Measurements from ENCODE around the gene CECR2.
"Not testable (repeated sequence)": the region's sequence is repeated elsewhere in the genome, so short reads cannot be mapped to it uniquely, and the experiment has no call there.

CECR2 gene

DNA sequence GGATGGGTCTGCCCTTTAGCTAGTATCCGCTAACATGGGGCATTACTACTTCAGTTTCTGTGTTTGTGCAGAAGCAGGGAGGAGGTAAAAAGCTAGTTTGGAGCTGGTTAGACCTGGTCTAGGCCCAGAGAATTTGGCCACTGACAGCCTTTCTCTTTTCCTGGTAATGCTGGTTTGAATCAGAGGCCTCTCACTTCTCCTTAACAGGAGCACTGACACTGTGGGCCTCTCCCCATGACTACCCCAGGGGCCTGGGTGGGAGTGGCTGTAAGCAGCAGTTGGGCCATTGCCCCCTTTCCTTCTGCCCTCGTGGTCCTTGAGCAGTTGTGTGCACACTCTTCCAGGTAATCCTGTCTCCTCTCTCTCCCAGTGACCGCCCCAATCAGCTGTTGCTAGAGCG is 185.6 kb downstream of the CECR2 start:
- peaks cover 3% of the 10 kb centered on the region for H3K4me1 ChIP-seq (ENCODE audit: control insufficient read depth, insufficient read depth, low read length)
- no peak for DNase-seq (ENCODE audit: low read depth)
- no peak overlapping the region for H3K9ac ChIP-seq (ENCODE audit: low read length)
- no peaks in the 10 kb centered on the region for H3K9me3 ChIP-seq (ENCODE audit: control insufficient read depth, low read length)
- H3K36me3 ChIP-seq (ENCODE audit: control insufficient read depth, insufficient read depth, low read length, severe bottlenecking) = no peaks in the 10 kb centered on the region
- no peak overlapping the region for H3K4me3 ChIP-seq (ENCODE audit: low read length)
- peaks cover 10% of the 10 kb centered on the region for H3K27me3 ChIP-seq (replicated peaks; ENCODE audit: control insufficient read depth, insufficient read depth, low read length)

DNA sequence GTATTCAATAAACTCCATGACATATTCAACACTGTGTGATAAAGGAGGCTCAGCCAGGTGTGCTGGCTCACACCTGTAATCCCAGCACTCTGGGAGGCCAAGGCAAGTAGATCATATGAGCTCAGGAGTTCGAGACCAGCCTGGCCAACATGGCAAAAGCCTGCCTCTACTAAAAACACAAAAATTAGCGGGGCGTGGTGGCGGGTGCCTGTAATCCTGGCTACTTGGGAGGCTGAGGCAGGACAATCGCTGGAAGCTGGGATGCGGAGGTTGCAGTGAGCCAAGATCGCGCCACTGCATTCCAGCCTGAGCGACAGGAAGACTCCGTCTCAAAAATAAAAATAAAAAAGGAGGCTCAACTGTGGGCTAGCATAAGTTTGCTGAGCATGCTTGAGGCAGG is 189.9 kb downstream of the CECR2 start:
- H3K9ac ChIP-seq (ENCODE audit: low read length) = no peak overlapping the region
- H3K27me3 ChIP-seq (replicated peaks; ENCODE audit: control insufficient read depth, insufficient read depth, low read length) = peaks cover 3% of the 10 kb centered on the region
- no peaks in the 10 kb centered on the region for H3K9me3 ChIP-seq (ENCODE audit: control insufficient read depth, low read length)
- DNase-seq (ENCODE audit: low read depth) = no peak
- peaks cover 29% of the 10 kb centered on the region for H3K4me1 ChIP-seq (ENCODE audit: control insufficient read depth, insufficient read depth, low read length)
- no peaks in the 10 kb centered on the region for H3K36me3 ChIP-seq (ENCODE audit: control insufficient read depth, insufficient read depth, low read length, severe bottlenecking)
- no peak overlapping the region for H3K4me3 ChIP-seq (ENCODE audit: low read length)

DNA sequence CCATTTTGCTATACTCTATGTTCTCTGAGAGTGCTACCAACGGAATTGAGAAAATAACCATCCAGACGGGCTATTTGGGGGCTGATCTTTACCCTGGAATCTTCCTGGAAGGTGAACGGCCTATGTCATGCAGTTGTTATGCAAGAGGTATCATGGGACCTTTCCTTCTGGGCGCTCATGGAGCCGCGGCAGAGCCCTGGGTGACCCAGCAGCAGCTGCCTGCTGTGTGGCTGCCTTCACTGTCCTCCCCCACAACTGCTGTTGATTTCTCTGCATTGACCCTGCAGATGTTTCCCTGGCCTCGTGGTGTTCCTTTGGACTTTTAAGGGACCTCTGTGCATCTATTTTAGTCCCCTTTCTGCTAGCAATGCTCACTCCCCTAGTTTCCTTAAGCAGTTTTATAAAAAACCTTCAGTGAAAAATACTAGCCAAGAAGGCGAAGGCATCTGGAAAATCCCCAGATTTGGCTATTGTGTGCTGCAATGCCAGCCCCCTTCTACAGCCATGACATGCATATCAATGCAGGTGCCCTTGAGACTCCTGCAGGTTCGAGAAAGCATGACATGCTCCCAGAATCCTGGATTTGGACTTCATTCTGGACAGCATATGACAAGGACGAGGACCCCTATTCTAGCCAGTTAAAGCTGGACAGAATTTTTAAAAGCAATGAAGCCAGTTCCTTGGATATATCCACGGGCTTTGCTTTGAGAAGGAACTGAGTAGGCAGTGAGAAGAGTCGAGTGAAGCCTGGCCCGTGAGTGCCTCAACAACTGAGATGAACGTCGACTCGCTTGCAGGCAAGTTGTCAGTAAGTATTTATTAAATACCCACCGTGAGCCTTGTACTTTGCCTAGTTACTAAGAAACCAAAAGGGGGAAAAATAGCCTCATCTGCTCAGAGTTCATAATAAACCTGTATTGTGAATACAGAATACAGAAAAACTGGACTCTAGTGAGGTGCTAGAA is 193.9 kb downstream of the CECR2 start, which contains the start of gene SLC25A18:
SLC25A18 (plus strand) TSS at position 593 of the 965 bp plus-strand sequence. CDS start 16,447 bp downstream, outside the sequence.
- H3K9ac ChIP-seq (ENCODE audit: low read length) = peak within 1 kb of the TSS; percentile 83
- no peaks in the 10 kb centered on the region for H3K36me3 ChIP-seq (ENCODE audit: control insufficient read depth, insufficient read depth, low read length, severe bottlenecking)
- no peak for DNase-seq (ENCODE audit: low read depth)
- H3K4me3 ChIP-seq (ENCODE audit: low read length) = peak within 1 kb of the TSS; percentile 80
- peaks cover 40% of the 10 kb centered on the region for H3K4me1 ChIP-seq (ENCODE audit: control insufficient read depth, insufficient read depth, low read length)
- H3K9me3 ChIP-seq (ENCODE audit: control insufficient read depth, low read length) = no peaks in the 10 kb centered on the region
- peaks cover 1% of the 10 kb centered on the region for H3K27me3 ChIP-seq (replicated peaks; ENCODE audit: control insufficient read depth, insufficient read depth, low read length)

DNA sequence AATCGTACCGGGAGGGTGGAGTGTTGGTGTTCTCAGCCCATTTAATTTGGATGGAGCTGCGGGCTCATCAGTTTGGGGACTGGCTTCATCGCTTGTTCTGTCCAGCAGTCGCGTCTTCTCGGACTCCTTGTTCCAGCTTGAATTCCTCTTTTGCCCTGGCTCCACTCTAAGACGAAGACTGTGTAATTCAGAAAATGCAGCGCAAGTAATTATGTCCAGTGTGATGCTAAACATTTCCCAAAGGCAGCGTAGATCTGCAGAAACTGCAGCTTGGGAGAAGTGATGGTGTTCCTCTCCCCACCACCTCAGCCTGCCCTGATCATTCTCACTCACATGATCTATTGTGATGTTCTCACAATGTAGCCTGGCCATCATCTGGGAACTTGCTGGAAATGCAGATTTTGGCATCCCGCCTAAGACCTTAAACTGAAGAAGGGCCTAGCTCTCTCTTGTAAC is 194.7 kb downstream of the CECR2 start:
- peak; percentile 16 for DNase-seq (ENCODE audit: low read depth)

DNA sequence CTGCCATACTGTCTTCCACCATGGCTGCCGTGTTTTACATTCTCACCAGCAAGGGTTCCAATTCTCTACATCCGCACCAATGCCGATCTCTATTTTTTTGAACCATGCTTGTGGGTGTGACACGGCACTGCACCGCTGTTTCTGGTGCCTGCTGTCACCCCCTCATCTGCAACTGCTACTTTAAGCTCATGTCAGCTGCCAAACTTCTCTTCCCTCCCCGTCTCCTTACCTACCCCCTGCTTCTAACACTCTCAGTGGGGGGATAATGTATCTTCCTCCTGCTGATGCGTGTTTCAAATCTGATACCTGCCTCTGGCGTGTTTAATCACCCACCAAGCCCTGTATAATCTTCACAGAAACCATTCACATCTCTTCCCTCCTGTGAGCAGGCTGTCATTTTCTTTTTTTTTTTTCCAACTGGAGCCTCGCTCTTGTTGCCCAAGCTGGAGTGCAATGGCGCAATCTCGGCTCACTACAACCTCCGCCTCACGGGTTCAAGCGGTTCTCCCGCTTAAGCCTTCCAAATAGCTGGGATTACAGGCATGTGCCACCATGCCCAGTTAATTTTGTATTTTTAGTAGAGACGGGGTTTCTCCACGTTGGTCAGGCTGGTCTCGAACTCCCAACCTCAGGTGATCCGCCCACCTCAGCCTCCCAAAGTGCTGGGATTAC is 196.9 kb downstream of the CECR2 start:
- not testable (repeated sequence) for H3K36me3 ChIP-seq (ENCODE audit: control insufficient read depth, insufficient read depth, low read length, severe bottlenecking); H3K27me3 ChIP-seq (replicated peaks; ENCODE audit: control insufficient read depth, insufficient read depth, low read length); DNase-seq (ENCODE audit: low read depth); H3K9me3 ChIP-seq (ENCODE audit: control insufficient read depth, low read length)
- H3K4me3 ChIP-seq (ENCODE audit: low read length) = peak overlapping the region; percentile 23
- peaks cover 48% of the 10 kb centered on the region for H3K4me1 ChIP-seq (ENCODE audit: control insufficient read depth, insufficient read depth, low read length)
- peak overlapping the region; percentile 54 for H3K9ac ChIP-seq (ENCODE audit: low read length)

More for the DNA sequence above, 194.7 kb downstream of the CECR2 start:
- Histone ChIP-seq H3K9ac (ENCODE audit: low read length) (peak overlapping the region; percentile 83), H3K27me3 (replicated peaks; ENCODE audit: control insufficient read depth, insufficient read depth, low read length) (no peaks in the 10 kb centered on the region), H3K9me3 (ENCODE audit: control insufficient read depth, low read length) (no peaks in the 10 kb centered on the region), H3K36me3 (ENCODE audit: control insufficient read depth, insufficient read depth, low read length, severe bottlenecking) (no peaks in the 10 kb centered on the region), H3K4me1 (ENCODE audit: control insufficient read depth, insufficient read depth, low read length) (peaks cover 40% of the 10 kb centered on the region), H3K4me3 (ENCODE audit: low read length) (peak overlapping the region; percentile 80)

DNA sequence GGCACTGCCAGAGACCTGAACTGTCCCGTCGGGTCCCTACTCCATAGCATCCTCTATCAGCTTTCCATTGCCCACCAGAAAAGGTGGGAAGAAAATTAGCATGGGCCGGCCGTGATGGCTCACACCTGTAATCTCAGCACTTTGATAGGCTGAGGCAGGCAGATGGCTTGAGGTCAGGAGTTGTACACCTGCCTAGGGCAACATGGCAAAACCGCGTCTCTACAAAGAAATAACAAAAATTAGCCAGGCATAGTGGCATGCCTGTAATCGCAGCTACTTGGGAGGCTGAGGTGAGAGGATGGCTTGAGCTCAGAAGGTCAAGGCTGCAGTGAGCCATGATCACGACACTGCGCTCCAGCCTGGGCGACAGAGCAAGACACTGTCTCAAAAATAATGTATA is 197.5 kb downstream of the CECR2 start:
- H3K4me3 ChIP-seq (ENCODE audit: low read length) = no peak overlapping the region
- DNase-seq (ENCODE audit: low read depth) = no peak

DNA sequence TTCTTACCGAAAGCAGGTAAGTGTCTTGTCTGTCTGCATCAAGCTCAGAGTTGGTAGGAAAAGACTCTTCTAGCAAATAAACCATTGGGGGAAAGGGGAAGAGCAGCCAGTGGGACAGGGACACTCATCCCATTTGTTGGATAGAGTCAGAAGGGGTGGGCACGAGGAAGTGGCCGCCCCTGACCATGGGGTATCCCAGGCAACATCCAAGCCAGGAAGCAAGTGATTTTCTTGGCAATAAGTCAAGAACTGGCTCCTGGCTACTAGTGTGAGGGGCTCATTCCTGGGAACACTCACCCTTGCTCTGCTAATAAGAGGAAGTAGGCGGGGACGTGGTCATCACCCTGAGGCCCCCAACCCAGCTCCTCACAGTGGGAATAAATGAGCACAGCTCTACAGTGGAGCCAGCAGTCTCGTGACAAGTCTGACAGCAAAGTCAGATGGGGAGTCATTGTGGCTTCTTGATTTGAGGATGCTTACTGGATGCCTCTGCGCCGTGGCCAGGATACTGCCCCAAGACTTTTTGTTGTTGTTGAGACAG is 200.8 kb downstream of the CECR2 start:
- no peak for DNase-seq (ENCODE audit: low read depth)
- Histone ChIP-seq H3K9me3 (ENCODE audit: control insufficient read depth, low read length) (no peaks in the 10 kb centered on the region), H3K9ac (ENCODE audit: low read length) (peak overlapping the region; percentile 89), H3K4me1 (ENCODE audit: control insufficient read depth, insufficient read depth, low read length) (peaks cover 26% of the 10 kb centered on the region), H3K27me3 (replicated peaks; ENCODE audit: control insufficient read depth, insufficient read depth, low read length) (no peaks in the 10 kb centered on the region), H3K4me3 (ENCODE audit: low read length) (peak overlapping the region; percentile 74), H3K36me3 (ENCODE audit: control insufficient read depth, insufficient read depth, low read length, severe bottlenecking) (no peaks in the 10 kb centered on the region)

More for the DNA sequence above, 197.5 kb downstream of the CECR2 start:
- H3K36me3 ChIP-seq (ENCODE audit: control insufficient read depth, insufficient read depth, low read length, severe bottlenecking) = no peaks in the 10 kb centered on the region
- H3K9ac ChIP-seq (ENCODE audit: low read length) = no peak overlapping the region
- peaks cover 54% of the 10 kb centered on the region for H3K4me1 ChIP-seq (ENCODE audit: control insufficient read depth, insufficient read depth, low read length)
- no peaks in the 10 kb centered on the region for H3K9me3 ChIP-seq (ENCODE audit: control insufficient read depth, low read length)
- no peaks in the 10 kb centered on the region for H3K27me3 ChIP-seq (replicated peaks; ENCODE audit: control insufficient read depth, insufficient read depth, low read length)

DNA sequence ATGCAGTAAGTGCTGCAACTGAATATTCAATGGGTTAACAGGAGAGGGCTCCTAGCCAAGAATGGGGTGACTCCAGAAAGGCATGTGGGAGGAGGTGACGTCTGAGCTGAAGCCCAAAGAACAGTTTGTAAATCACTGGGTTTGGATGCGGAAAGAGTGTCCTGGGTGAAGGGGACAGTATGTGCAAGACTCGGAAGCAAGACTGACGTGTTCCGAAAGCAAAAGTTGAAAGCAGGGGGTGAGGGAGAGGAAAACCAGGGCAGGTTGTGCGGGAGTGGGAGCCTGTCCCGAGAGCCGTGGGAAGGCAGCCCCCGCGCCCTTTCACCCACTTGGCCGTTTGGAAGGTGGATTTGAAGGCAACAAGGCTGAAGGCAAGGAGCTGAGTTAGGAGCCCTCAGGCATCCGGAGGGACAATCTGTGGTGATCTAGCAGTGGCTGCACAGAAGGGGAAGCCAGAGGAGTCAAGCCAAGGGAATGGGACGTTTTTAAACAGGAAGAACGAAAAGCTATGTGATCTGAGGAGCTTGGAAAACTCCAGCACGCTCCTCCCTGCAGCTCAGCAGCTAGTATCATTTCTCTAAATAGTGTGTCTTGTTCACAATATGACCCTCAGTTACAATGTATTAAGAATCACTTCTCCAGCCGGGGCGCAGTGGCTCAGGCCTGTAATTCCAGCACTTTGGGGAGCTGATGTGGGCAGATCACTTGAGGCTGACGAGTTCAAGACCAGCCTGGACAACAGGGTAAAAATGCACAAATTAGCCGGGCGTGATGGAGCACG is 201.8 kb downstream of the CECR2 start:
- peak overlapping the region; percentile 74 for H3K4me3 ChIP-seq (ENCODE audit: low read length)
- peak; percentile 71 for DNase-seq (ENCODE audit: low read depth)
- no peaks in the 10 kb centered on the region for H3K9me3 ChIP-seq (ENCODE audit: control insufficient read depth, low read length)
- no peaks in the 10 kb centered on the region for H3K27me3 ChIP-seq (replicated peaks; ENCODE audit: control insufficient read depth, insufficient read depth, low read length)
- H3K36me3 ChIP-seq (ENCODE audit: control insufficient read depth, insufficient read depth, low read length, severe bottlenecking) = peaks cover 3% of the 10 kb centered on the region
- peaks cover 29% of the 10 kb centered on the region for H3K4me1 ChIP-seq (ENCODE audit: control insufficient read depth, insufficient read depth, low read length)
- H3K9ac ChIP-seq (ENCODE audit: low read length) = peak overlapping the region; percentile 89

DNA sequence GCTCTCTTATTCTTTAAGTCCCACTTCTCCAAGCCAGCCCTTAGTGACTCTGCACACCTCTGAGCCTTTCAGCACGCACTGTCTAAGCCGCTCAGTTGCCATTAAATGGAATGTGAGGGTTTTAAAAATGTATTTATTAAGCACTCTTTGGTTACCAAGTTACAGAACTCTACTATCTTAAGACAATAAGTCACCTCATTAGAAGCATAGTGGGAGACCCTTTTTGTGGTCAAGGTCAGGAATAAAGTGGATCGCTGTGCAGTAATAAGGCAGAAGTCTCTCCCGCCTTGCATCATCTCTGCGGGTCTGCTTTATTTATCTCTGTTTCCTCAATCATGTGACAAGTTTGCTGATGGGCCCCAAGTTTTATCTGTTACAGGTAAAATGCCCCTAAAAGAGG is 205.9 kb downstream of the CECR2 start:
- Histone ChIP-seq H3K4me1 (ENCODE audit: control insufficient read depth, insufficient read depth, low read length) (peaks cover 22% of the 10 kb centered on the region), H3K9me3 (ENCODE audit: control insufficient read depth, low read length) (no peaks in the 10 kb centered on the region), H3K4me3 (ENCODE audit: low read length) (no peak overlapping the region), H3K9ac (ENCODE audit: low read length) (no peak overlapping the region), H3K36me3 (ENCODE audit: control insufficient read depth, insufficient read depth, low read length, severe bottlenecking) (peaks cover 10% of the 10 kb centered on the region), H3K27me3 (replicated peaks; ENCODE audit: control insufficient read depth, insufficient read depth, low read length) (no peaks in the 10 kb centered on the region)
- DNase-seq (ENCODE audit: low read depth) = no peak

DNA sequence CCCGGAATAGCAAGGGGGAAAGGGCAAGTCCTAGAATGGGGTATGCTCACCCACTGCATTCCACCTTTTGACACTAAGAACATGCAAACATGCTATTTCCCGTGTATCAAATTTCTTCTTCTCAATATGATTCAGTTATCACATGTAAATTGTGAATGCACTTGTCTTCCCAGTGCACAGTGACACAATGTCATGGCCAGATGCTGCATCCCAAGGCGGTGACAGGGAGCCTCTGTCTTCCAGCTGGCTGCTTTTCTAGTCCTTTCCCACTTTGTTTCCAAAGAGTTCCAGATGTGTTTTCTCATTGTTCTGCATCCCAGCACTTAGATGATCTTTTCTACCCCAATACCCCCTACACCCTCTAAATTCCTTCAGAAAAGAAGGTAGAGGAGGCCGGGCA is 206.4 kb downstream of the CECR2 start:
- peaks cover 17% of the 10 kb centered on the region for H3K4me1 ChIP-seq (ENCODE audit: control insufficient read depth, insufficient read depth, low read length)
- no peak overlapping the region for H3K9ac ChIP-seq (ENCODE audit: low read length)
- no peaks in the 10 kb centered on the region for H3K27me3 ChIP-seq (replicated peaks; ENCODE audit: control insufficient read depth, insufficient read depth, low read length)
- H3K36me3 ChIP-seq (ENCODE audit: control insufficient read depth, insufficient read depth, low read length, severe bottlenecking) = peaks cover 16% of the 10 kb centered on the region
- H3K4me3 ChIP-seq (ENCODE audit: low read length) = no peak overlapping the region
- H3K9me3 ChIP-seq (ENCODE audit: control insufficient read depth, low read length) = no peaks in the 10 kb centered on the region
- DNase-seq (ENCODE audit: low read depth) = no peak

Measured in adipocyte (in vitro differentiated cells).